ENCODE results near the gene MTERF2. TPM values are rescaled to one million over a fixed set of nuclear protein-coding genes. Genes with fewer than 3 reads are reported as not detected.
A peak's percentile ranks its signal among the peaks of the same experiment; 100 is the strongest.

The MTERF2 gene
- total RNA-seq, 2 experiments from 2014 or later = 4.1 to 6.6 TPM

GRCh38 chr12:106953352-106954250, 33.3 kb downstream of the MTERF2 start:
- Mint-ChIP-seq H3K9me3 (peaks cover 8% of the 10 kb centered on the region), H3K27ac (no peak overlapping the region), H3K4me3 (peak overlapping the region; percentile 46), H3K27me3 (no peaks in the 10 kb centered on the region), H3K36me3 (peaks cover 12% of the 10 kb centered on the region), H3K4me1 (peaks cover 15% of the 10 kb centered on the region)
- no peak for DNase-seq

GRCh38 chr12:106950591-106950990, 36.4 kb downstream of the MTERF2 start:
- DNase-seq = no peak
- H3K4me1 Mint-ChIP-seq = peaks cover 5% of the 10 kb centered on the region
- peaks cover 8% of the 10 kb centered on the region for H3K9me3 Mint-ChIP-seq
- H3K27me3 Mint-ChIP-seq = no peaks in the 10 kb centered on the region
- H3K36me3 Mint-ChIP-seq = peaks cover 8% of the 10 kb centered on the region
- no peak overlapping the region for H3K27ac Mint-ChIP-seq
- H3K4me3 Mint-ChIP-seq = no peak overlapping the region

DNA sequence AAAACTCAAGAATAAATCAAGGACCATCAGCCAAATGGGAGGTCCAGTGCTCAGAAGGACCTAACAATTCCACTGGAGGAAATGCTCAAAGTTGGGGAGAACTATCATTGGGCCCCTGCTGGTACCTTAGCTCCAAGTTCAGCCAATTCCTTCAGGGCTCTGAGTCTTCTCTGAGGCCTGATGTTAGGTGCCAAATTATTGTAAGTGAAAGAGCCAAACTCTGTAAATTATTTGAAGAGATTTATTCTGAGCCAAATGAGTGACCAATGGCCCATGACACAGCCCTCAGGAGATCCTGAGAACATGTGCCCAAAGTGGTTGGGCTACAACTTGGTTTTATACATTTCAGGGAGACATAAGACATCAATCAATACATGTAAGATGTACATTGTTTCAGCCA, 39.5 kb downstream of the MTERF2 start:
- no peak for DNase-seq
- peaks cover 10% of the 10 kb centered on the region for H3K9me3 Mint-ChIP-seq
- no peaks in the 10 kb centered on the region for H3K27me3 Mint-ChIP-seq
- H3K4me1 Mint-ChIP-seq = no peaks in the 10 kb centered on the region
- no peak overlapping the region for H3K27ac Mint-ChIP-seq
- H3K36me3 Mint-ChIP-seq = peaks cover 5% of the 10 kb centered on the region
- H3K4me3 Mint-ChIP-seq = no peak overlapping the region

DNA sequence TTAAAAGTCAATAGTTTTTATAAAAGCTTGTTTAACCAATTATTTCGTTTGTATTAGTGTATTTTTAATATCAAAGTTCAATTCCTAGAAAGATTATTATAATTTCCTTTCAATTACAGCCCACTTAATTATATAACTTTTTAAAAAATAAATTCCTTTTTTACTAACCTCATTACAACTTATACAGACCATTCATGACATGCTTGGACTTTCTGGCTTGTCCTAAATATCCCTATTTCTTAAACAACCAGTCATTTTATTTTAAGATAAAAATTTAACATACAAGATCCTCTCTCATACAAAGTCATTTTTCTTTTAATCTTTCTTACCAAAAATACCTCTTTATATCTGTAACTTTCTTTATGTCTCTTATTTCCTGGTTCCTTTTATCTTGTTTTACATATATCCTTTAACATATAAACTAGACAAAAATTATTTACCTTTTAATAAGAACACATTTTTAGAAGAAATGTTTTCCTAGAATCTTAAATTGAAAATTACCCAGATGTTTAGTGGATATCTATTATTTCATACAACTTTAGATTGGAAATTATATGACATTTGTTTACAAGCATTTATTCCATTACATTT, 41.6 kb downstream of the MTERF2 start:
- no peak for DNase-seq
- peaks cover 5% of the 10 kb centered on the region for H3K36me3 Mint-ChIP-seq
- H3K27ac Mint-ChIP-seq = no peak overlapping the region
- H3K4me1 Mint-ChIP-seq = no peaks in the 10 kb centered on the region
- H3K27me3 Mint-ChIP-seq = no peaks in the 10 kb centered on the region
- H3K9me3 Mint-ChIP-seq = peaks cover 10% of the 10 kb centered on the region
- H3K4me3 Mint-ChIP-seq = no peak overlapping the region

DNA sequence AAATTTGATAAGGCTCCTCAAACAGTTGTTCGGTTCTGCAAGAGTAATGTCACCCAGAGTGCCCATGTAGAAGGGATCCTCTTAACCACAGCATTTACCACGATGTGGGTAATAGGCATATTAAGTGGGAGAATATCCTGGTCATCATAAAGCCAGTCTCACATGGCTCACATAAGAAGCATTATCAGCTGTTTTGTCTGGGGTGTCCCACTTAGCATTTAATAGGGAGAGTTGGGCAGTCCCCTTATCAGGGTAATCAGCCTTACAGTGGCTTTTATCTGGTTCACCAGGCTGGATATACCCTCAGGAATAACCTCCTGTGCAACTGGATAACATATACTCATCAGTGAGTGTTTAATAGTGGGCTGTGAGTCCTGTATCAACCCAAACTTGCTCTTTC, 44.2 kb downstream of the MTERF2 start:
- Mint-ChIP-seq H3K4me3 (no peak overlapping the region), H3K9me3 (peaks cover 3% of the 10 kb centered on the region)

GRCh38 chr12:106941481-106942156, 45.3 kb downstream of the MTERF2 start:
- H3K9me3 Mint-ChIP-seq = peaks cover 3% of the 10 kb centered on the region
- H3K27ac Mint-ChIP-seq = no peak overlapping the region
- no peak for DNase-seq
- peaks cover 3% of the 10 kb centered on the region for H3K27me3 Mint-ChIP-seq
- no peaks in the 10 kb centered on the region for H3K4me1 Mint-ChIP-seq
- H3K36me3 Mint-ChIP-seq = peaks cover 3% of the 10 kb centered on the region
- H3K4me3 Mint-ChIP-seq = no peak overlapping the region

More for the DNA sequence above, 44.2 kb downstream of the MTERF2 start:
- H3K27ac Mint-ChIP-seq = no peak overlapping the region
- no peak for DNase-seq
- peaks cover 3% of the 10 kb centered on the region for H3K36me3 Mint-ChIP-seq
- H3K4me1 Mint-ChIP-seq = no peaks in the 10 kb centered on the region
- H3K27me3 Mint-ChIP-seq = no peaks in the 10 kb centered on the region

DNA sequence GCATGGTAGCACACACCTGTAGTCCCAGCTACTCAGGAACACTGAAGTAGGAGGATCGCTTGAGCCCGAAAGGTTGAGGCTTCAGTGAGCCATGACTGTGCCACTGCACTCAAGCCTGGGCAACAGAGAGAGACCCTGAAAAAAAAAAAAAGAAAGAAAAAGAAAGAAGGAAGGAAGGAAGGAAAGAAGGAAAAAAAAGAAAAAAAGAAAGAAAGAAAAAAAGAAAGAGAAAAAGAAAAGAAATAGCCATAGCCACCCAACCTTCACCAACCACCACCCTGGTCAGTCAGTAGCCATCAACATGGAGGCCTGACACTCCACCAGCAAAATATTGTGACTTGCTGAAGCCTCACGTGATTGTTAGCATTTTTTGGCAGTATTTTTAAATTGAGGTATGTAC, 52.7 kb downstream of the MTERF2 start:
- no peak for DNase-seq
- Mint-ChIP-seq H3K27ac (no peak overlapping the region), H3K36me3 (no peaks in the 10 kb centered on the region), H3K4me1 (peaks cover 2% of the 10 kb centered on the region), H3K9me3 (no peaks in the 10 kb centered on the region), H3K27me3 (peaks cover 17% of the 10 kb centered on the region), H3K4me3 (no peak overlapping the region)

Other genes with a start within 250 kb of the MTERF2 start
- 1 to 10 TPM; 8.7 to 9.1 TPM for gene RIC8B, start 212.5 kb downstream of the MTERF2 start, total RNA-seq
- gene TMEM263, start 31.2 kb downstream of the MTERF2 start, total RNA-seq = 10 to 100 TPM; 33.2 to 37.7 TPM
- 10 to 100 TPM; 29.3 to 30.3 TPM for gene CRY1, start 106.4 kb upstream of the MTERF2 start, total RNA-seq